IPS DF 19.7 (cell line): ENCODE data around the gene DCP1B.

Experiments used
- DNase-seq: peaks from one replicate; pipeline ENCODE4 v3.0.0-alpha.2; 2013; ENCODE audit warnings: low read depth, low spot score

Gene DCP1B

DNA sequence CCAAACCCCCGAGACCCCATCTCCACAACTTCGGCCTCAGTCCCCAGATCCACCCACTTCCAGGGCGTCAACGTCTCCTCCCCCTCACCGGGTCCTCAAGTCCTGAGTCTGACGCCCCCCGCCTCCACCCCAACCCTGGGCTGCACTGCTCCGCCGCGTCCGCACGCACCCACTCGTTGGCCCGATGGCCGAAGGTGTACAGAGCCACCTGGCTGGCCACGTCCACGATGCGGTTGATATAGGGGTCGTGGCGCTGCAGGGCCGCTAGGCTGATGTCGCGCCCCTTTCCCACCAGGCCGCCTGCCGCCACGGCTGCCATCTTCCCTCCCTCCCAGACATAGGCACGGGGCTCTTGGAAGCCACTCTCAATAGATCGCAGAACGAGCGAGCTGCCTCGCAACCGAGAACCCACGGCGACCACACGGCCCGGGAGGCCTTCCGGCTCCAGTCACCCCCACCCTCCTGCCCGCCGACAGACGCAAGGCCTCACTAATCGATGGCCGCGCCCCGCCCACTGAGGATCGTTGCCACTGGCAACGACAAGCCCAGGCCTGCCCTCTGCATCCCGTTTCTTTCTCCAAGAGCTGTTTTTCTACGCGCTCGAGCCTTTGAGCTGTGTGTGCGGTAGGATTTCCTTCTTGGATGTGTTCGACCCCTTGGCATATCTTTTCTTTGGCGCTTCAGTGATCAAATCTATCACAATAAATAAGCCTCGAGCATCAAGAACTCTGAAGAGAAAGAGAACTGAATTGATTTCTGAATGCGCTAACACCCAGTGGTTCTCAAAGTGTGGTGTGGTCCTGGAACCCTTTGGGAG is at the start of gene DCP1B:
Gene DCP1B, minus strand, starts transcription at position 345 of the 817 bp plus-strand sequence. Its CDS starts 26 bp downstream, at position 319.
- DNase-seq = peak; percentile 93

DNA sequence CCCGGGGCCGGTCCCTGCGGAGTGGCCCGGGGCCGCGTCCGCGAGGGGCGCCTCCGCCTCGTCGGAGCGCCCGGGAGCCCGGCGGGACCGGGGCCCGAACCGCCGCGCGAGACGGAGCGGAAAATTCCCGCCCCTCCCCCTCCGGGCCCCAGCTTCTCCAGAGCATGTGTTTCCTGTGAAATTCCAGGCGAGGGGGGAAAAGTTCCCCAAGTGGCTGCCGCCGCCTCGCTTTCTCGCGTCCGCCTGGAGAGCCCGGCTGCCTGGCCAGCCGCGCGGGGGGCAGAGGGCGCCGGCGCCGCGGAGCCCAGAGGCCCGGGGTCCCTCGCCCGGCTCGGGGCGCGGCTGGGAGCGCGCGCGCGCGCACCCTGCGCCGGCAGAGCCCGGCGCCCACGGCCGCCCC is 49.4 kb upstream of the DCP1B start:
- DNase-seq = no peak

DNA sequence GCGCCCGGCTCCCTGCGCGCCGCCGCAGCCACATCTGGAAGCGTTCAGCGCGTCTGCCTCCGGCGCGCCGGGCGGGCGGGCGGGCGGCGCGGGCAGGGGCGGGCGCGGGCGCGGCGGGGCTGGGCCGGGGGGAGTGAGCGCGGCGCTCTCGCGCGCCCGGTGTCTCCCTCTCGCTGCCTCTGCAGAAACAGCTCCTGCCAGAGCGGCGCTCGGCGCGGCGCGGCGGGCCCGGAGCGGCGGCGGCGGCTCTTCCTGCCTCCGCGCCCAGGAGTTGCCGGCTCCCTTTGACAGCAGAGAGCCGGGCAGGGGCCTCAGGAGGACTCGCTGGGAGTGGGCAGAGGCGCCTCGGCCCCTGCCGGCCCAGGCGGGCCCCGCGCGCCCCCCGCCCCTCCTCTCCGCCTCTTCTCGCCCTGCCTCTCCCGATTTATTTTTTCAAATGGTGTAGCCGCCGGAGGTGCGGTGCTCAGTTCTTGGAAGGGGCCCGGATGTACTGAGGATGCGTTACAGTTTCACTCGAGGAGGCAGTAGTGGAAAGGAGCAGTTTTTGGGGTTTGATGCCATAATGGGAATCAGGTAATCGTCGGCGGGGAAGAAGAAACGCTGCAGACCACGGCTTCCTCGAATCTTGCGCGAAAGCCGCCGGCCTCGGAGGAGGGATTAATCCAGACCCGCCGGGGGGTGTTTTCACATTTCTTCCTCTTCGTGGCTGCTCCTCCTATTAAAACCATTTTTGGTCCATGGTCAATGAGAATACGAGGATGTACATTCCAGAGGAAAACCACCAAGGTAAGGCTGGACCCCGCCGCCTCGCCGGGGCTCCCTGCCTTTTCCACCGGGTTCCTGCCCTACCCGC is 48.8 kb upstream of the DCP1B start, which contains the start of gene CACNA1C:
Gene CACNA1C, plus strand, starts transcription at position 162 of the 853 bp plus-strand sequence. Its CDS starts 576 bp downstream, at position 738.
- DNase-seq = no peak

DNA sequence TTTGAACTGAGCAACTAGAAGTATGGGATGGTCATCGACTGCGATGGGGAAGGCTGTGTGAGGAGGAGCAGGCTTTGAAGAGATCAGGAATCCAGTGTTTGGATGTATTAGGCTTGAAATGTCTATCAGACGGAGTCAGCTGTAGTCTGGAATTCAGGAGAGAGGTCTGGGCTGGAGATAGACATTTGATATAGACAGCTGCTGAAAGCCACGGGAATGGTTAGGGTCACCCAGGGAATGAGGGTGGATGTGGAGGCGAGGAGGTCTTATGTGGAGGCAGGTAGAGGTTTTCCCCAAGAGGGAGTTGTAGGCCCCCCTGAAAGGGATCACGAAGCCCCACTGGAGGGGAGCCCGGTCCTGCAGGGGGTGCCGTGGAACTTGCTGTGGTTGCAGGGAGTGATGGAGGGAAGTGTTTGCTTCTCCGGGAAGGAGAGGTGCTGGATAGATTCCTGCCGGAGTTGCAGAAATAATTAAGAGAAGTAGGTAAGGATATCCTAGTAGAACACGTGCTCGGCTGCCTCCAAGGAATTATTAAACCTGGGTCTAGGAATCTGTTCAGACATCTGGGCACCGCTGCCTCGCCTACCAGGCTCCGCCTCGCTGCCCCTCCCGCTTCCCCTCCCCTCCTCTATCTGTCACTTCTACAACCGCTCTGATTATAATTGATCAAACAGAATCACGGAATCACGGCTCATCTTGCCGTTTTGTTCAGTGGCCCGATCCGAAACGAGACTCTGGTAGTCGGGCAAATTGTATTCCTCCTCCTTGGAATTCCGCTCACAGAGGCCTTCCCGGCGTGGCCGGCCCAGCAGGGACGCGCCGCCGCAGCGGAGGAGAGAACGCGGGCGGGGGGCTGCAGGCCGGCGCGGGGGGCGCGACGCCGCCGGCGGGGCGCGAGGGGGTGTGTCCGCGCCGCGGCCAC is 47.7 kb upstream of the DCP1B start:
- no peak for DNase-seq

DNA sequence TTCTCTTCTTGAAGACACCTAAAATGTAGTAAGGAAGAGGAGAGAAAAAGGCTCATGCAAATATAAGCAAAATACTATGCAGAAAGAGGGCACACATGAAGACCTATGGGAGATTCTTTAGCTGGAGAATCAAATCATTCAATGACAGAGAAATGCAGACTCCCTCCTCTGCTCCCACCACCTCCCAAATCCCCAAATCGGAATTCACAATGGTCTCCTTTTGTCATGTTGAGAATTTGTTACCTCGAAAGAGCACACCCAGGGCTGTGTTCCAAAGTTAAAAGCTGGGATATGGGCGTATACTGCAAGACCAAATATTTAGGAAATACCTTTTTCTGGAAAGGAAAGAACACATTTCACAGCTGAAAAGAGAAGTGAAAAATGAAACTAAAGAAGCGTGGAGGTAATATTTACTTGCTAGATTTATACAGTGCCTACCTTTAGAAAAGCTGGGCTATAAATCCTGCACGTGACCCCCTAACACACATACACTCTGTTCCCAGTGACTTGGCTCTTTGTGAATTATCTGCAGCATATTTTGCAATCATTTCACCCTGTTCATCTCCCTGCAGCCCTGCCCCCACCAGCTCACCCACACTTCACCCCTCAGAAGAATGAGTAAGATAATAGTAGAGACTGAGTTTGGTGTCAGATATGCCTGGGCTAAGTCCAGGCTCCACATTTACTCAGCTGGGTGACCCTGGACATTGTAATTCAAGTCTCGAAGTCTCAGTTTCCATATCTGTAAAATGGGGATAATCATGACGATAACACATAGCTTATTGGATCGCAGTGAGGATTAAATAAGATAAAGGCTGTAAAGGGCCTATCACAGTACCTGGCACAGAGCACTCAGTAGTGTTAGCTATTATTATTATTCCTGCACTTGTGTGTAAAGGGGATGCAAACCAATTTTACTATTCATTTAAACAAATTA is 45.6 kb upstream of the DCP1B start:
- no peak for DNase-seq

DNA sequence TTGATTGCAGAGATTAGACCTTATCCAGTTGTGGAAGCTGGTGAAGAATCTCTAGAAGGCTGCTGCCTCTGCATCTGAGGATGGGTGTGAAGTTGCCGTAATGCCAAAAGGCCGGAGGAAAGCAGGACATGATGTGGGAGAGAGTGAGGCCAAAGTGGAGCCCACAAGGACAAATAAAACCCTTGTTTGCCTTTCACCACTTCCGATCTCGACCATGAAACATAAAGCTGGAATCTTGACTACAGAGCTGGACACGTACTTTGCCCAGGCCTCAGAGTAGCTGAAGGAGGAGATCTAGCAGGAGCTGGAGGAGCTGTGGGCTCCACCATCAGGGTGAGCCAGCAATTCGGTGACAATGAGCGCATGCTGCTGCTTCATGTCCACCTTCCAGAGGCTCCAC is 43.5 kb upstream of the DCP1B start:
- no peak for DNase-seq

DNA sequence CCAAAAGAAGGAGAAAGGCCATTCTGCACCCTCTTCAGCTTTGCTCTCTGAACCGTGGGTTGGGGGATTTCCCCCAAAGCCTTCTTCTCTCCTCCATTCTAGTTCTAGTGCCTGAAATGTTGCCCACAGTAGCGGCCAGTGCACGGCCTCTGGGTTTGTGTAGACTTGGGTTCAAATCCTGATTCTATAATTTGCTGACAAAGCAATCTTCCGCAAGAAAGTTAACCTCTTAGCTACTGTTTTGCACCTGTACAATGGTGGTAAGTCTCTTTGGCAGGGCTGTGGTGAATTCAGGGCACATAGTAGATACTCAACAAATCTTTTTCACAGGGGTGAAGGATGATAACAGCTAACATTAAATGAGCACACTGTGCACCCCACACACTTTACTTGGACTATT is 42.7 kb upstream of the DCP1B start:
- DNase-seq = no peak

DNA sequence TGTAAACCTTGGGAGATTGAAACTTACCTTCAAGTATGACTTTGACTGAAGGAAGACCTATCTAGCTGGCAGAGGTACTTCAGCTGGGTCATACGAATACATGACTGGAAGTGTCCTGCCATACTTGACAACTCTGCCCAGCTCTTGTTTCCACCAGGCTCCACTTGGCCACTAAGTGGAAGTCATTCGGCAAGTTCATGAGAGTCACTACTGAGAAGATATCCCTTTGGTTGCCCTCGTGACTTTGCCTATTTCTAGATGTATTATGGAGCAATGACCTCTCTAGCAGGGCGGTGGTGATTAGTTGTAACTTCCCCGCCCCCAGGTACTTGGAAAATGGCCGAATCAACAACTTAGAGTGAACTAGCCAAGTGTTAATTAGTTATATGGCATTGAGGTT is 39.9 kb upstream of the DCP1B start:
- DNase-seq = no peak

DNA sequence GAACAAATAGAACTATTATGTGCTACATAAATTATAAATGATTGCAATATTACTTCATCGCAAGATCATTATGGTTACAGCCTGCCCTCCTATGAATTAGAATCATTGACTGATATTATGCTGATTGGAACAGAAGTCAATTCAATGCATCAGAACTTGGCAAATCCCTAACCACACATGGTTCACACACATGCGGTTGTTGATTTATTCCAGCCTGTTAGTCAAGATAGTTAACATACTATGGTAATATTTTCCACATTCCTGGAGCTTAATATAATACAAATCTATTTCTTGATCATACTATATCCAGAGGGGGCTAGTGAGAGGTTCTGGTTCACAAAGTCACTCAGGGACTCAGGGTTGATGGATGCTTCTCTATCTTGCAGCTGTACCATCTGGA is 38.8 kb upstream of the DCP1B start:
- no peak for DNase-seq

DNA sequence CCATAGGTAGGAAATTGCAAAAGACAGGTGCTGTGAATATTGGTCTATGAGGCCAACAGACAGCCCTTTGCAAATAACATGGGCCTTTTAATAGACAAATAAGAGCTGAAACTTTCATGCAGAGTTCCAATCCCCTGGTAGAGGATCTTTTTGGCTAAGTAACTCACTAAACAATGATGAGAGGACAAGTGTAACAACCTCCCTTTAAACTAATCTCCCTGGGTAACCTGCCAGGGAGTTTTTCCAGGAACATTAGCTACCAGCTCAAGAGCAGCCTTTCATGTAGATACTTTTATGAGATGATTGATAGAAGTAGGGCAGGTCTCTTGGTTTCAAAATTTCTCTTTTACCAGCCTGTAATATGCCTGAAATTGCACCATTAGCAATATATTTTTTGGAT is 34.8 kb upstream of the DCP1B start:
- DNase-seq = no peak

DNA sequence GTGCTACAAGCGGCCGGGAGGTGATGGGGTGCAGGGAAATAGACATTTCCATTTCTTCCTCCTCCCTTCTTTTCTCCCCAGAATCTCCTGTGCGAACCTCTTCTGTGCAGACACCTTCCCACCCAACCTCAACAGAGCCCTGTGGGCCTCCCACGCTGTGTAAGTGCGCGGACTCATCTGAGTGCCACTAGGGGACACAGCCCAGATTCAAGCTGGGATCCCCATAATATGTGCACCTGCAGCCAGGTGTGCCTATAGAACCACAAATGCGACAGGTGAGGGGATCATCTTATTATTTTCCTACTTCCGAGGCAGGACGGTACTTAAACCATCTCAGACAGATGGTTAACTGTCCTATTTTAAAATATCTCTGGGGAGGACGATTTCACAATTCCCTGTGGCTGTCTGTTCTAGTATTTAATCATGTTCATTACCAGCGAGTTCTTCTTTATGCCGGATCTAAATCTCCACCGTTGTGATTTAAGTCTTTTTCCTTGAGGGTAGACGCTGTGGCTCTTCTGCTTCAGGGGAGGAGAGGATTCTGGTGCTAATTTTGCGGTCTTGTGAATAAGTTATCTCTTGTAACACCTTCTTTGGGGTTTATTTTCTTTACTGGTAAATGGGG is 31.3 kb upstream of the DCP1B start:
- DNase-seq = no peak

DNA sequence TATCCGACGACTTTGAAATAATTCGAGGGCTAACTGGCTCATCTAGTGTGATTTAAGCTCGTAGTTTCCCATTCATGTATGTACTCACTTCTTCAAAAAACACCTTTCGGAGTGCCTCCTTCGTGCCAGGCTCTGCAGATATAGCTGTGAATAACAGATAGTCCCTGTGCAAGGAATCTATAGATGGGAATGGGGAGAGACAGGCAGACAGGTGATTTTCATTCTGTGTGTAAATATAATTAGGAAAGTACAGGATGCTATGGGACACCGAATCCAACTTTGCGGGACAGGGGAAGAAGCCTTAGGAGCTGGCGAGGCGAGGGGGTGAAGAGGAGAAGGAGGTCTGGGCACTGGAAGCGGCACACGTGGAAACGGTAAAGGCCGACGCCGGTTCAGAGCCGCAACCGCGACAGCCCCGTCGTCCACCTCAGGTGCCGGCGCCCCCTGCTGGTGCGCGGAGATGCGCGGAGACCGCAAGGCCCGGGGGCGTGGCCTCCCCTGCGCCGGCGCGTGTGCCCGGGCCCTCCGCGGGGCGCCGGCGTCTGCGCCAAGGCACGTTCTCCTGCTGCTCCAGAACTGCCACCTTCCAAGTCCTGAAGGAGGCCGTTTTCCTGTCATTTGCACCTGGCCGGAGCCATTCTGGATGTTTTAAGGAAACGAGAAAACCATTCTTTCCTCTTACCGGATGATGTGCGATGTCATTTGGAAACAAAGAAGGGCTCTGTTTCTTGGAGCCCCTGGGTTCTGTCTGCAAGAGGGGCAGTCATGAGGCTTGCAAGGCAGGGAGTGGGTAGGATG is 30.6 kb upstream of the DCP1B start:
- no peak for DNase-seq

DNA sequence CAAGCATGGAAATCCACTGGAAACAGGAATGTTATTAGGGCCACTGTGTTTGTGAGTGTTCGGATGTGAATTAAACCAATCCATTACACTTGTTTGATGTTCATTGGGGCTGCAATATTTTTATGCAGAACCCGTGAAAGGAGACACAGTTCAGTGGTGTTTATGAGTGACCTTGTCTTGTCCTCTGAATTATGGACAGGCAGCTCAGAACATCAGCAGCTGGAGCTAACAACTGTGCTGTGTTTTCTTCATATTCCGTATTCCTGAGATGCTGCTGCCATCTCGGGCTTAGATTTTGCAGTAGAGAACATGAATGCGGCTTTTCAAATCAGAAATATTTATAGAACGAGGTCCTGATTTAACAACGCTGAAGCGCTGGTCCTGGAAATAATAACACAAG is 28.2 kb upstream of the DCP1B start:
- DNase-seq = no peak

DNA sequence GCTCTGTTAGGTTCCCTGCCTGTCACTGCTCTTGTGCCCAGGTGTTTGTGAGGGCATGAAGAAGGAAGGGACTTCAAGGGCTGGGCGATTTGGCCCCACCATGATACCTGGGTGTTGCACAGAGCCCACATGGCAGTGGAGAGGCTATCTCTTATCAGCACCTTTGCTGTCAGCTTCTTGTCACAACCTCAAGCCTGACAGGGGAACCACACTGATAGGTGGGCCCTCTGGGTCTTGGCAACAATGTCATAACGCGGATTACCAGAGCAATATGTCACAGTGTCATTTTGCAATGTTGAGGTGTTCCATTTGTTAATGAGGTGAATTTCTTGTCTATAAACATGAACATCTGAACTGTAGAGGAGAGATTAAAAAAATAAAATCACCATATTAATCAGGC is 25.6 kb upstream of the DCP1B start:
- no peak for DNase-seq

DNA sequence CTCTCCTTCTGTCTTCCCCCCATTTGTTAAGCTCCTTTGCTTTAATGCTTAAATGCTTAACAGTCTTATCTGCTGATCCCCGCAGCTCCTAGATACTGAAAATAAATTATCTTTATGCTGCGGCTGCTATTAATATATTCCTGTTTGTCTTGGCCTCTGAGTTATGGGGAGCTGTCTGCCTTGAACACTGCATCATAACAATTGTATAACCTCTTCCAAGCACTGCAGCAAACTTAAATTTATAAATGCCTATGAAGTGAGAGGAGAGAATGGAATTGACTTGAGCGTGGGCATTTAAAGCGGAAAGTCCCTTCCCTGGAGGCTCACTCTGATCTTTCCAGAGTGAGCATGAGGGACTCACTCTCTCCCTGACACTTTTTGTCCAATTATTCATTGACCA is 23.1 kb upstream of the DCP1B start:
- DNase-seq = no peak

DNA sequence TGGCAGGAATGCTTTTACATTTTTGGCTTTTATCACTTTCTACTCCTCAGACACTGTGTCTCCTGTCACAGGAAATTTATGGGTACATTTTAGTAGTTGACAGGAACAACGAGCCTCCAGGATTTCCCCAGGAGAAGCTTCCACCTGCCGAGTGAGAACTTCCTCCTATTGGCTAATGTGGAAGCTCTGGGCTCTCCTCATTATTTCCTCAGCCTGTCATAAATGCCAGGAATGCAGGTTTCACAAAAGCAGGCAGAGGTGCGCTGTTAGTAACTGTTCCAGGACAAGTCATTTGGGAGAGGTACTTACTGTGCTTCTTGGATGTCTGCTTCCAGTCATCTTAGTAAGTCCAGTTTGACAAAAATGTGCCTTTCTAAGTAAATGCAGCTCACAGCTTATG is 19.1 kb upstream of the DCP1B start:
- no peak for DNase-seq

DNA sequence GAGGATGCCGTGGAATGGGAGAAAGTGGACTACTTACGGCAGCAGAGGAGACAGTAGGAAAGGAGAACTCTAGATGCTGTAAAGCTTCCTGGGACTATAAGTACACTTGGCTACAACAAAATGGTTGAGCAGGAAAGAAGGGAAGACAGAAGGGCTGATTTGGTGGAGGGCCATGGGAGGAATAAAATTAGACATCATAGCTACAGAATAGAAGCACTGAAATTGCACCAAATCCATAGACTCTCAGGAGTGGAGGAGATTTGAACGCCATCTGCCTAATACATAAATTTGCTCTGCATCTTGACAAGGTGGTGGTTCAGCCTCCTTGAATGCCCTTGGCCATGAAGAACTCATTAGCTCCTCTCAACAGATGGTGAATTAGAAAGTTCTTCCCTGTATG is 16.3 kb upstream of the DCP1B start:
- no peak for DNase-seq

DNA sequence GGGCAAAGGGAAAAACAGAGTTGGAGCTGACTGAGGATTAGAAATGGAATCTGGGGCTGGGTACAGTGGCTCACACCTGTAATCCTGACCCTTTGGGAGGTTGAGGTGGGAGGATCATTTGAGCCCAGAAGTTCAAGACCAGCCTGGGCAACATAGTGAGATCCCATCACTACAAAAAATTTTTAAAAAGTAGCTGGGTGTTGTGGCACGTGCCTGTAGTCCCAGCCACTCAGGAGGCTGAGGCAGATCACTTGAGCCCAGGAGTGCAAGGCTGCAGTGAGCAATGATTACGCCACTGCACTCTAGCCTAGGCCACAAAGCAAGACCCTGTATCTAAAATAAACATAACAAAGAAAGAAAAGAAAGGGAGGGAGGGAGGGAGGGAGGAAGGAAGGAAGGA is 14.9 kb upstream of the DCP1B start:
- DNase-seq = no peak

DNA sequence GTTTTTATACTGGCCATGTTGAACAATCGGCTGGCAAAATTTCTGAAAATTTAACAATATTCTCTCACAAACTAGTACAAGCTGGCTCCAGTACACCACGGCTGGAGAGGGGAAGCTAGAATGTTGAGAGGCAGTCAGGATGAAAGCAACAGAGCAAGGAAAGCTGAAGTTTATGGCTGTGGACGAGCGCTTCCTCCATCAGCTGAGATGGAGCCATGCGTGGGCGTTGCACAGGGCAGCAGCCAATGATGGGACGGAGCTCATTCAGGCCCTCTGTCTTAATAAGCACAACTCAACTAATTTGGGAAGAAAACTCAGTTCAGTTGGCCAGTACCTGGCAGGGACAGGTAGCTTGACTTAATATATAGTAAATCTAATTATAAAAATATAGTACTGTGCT is 14.1 kb upstream of the DCP1B start:
- no peak for DNase-seq
